HG03520 (cell line): ENCODE data around the gene NAGA.

Source experiments
- ATAC-seq: cut with Tn5 transposase; IDR thresholded peaks from one replicate; pipeline ENCODE4 v1.9.1; 2021; ENCODE audit warnings: mild to moderate bottlenecking, moderate library complexity; ENCODE audit not compliant: unreplicated experiment

Gene NAGA

DNA sequence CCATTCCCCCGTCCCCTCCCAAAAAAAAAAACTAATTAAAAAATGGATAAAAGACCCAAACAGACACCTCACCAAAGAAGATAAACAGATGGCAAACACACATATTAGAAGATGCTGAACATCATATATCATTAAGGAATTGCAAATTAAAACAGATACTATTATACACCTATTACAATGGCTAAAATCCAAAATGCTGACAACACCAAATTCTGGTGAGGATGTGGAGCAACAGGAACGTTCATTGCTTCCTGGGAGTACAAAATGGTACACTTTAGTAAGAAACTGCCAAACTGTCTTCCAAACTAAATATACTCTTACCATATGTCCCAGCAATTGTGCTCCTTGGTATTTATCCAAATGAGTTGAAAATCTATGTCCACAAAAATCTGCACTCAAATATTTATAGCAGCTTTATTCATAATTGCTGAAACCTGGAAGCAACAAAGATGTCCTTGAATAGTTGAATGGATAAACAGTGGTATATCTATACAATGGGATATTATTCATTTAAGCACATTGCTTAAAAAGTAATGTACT is 19.9 kb downstream of the NAGA start:
- ATAC-seq = no peak

DNA sequence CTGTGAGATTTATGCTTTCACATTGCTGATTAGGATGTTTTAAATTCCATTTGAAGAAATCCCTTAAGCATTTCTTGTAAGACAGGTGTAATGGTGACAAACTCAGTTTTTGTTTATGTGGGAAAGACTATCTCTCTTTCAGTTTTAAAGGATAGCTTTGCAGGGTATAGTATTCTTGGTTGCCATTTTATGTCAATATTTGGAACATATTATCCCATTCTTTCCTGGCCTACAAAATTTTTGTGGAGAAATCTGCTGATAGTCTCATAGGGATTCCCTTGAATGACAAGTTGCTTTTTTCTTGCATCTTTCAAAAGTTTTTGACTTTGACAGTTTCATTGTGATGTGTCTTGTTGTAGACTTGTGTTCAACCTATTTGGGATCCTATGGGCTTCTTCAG is 28.8 kb downstream of the NAGA start:
- ATAC-seq = no peak

DNA sequence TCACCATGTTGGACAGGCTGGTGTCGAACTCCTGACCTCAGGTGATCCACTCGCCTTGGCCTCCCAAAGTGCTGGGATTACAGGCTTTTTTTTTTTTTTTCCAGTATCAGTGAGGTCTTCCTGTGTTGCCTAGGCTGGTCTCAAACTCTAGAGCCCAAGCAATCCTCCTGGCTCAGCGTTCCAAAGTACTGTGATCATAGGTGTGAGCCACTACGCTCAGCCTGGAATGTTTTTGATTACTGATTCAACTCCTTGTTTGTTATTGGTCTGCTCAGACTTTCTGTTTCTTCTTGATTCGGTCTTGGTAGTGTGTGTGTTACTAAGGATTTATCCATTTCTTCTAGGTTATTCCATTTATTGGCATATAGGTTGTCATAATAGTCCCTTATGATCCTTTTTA is 31.3 kb downstream of the NAGA start:
- no peak for ATAC-seq

DNA sequence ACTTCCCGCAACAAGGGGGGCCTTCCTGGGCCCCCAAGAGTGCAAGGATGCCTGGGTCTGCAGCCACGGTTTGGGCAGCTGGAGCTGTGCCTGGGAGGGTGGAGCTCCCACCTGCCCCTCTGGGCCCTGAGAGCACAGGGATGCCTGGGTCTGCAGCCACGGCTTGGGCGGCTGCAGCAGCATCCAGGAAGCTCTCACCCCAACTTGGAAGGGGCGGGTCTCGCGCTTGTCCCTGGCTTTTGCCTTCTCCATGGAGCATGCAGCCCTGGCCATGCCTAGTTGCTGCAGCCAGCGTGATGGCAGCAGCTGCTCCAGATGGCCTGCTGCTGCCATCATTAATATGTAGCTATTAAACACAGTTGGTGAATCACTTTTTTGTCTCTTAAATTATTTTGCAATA is 35.4 kb downstream of the NAGA start:
- ATAC-seq = no peak

DNA sequence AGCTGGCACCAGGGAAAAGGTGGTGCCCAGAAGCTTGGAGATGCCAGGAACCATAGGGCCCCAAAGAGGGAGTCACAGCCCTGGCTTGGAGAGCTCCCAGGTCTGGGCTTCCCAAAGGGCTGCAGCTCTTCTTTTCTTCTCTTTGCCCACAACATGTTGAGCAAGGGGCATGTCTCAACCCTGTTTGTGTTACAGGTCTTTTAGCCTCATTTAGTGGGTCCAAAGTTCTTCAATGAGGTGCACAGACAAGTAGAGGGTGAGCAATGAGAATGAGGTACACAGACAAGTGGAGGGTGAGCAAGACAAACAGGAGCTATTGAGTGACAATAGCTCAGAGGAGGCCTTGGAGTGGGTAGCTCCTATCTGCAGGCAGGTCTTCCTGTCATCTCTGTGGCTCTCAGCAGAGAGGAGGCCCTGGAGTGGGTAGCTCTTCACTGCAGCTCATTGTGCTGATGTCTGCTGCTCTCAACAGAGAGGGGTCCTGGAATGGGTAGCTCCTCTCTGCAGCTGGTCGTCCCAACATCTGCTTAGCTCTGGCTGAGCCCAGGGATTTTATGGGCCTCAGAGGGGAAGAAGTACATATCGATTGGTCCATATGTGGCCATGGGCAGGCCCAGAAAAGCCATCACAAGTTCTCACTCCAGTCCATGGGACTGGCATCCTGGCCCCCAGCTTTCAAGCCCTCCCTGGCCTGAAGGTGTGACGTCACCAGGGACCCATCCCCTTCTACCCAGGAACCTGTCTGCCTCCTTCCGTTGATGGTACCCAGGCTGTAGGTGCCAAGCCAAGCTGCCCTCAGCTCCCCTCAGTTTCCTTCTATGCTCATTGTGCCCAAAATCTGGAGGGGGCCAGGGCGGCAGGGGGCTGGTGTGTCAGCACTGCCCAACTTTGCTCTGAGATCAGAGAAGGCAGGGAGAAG is 37.1 kb downstream of the NAGA start:
- ATAC-seq = no peak

DNA sequence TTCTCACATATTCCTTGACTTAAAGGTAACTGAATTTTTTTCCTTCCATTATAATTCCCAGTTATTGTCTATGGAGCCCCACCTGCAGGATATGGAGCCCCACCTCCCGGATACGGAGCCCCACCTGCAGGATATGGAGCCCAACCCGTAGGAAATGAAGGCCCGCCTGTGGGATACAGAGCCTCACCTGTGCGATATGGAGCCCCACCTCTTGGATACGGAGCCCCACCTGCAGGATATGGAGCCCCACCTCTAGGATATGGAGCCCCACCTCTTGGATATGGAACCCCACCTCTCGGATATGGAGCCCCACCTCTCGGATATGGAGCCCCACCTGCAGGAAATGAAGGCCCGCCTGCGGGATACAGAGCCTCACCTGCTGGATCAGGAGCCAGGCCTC is 43.9 kb downstream of the NAGA start:
- no peak for ATAC-seq

DNA sequence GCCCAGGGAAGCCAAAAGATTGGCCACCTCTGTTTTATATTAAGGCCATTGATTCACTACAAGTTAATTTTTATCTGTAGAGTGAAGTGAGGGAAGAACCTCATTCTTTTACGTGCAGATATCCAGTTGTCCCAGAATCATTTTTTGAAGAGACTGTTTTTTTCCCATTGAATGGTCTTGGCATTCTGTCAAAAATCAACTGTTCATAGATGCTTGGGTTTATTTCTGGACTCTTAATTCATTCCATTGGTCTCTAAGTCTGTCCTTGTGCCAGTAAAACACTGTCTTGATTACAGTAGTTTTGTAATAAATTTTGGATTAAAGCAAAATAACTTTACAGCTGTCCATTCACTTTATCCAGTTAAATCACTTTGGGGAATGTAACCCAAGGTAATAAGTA is 45.2 kb downstream of the NAGA start:
- no peak for ATAC-seq

DNA sequence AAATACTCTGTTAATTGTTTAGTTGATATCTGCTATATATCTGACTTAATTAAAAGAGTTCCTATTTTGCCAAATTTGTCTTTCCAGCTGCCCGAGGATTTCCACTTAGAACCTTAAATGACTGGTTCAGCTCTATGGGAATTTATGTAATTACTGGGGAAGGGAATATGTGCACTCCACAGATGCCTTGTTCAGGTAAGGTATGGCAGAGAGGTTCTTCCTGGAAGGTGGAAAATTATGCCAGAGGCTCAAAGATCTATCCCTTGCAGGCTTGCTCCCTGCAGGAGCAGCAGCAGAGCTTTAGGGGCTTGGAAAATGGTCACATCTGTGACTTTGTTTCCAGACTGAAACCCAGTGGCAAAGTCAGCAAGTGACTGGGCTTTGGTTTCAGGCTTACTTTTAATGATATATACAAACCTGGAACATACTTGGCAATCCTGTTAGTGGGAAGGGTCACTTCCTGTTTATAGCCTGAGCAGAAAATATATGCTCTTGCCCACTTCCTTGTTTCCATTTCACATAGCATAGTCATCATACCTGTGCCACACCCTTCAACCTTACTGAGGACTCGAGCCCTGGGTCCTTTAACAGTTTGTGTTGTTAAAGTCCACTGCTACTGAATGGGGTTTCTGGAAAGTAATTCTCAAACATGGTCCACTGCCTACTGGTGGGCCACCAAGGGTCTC is 48.3 kb downstream of the NAGA start:
- no peak for ATAC-seq

DNA sequence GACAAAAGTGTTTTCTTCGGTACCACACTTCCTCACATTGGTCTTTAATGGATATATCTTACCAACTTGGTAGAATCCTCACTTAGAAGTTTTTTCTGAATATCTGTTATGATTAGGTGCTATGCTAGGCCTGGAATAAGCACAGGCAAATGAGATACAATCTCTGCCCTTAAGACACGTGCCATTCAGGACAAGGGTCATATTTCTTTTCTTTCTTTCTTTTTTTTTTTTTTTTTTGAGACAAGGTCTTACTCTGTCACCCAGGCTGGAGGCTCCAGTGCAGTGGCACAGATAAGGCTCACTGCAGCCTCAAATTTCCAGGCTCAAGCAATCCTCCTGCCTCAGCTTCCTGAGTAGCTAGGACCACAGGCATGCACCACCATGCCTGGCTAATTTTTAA is 49.0 kb downstream of the NAGA start:
- ATAC-seq = no peak

DNA sequence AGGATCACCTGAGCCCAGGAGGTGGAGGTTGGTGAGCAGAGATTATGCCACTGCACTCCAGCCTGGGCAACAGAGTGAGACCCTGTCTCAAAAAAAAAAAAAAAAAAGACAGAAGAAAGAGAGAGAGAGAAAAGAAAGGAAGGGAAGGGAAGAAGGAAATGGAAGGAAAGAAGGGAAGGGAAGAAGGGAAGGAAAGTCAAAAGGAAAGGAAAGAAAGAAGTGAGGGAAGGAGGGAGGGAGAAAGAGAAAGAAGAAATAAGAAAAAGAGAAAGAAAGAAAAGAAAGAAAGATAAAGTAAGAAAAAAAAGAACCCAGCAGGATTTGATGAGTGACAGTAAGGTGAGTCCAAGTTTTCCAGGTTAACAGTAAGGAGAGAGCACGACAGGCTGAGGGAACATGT is 52.4 kb downstream of the NAGA start:
- ATAC-seq = no peak

DNA sequence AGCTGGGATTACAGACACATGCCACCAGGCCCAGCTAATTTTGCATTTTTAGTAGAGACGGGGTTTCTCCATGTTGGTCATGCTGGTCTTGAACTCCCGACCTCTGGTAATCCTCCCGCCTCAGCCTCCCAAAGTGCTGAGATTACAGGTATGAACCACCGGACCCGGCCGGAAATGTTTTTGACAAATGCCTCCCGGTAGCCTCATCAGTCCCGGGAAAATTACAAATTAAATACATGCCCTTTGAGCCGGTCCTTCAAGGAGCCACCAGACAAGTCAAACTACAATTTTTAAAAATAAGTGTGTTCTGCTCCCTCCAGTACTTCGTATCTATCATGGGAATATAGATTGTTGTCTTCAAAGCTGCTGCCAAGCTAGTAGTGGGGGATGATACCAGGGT is 54.5 kb downstream of the NAGA start:
- ATAC-seq = no peak

DNA sequence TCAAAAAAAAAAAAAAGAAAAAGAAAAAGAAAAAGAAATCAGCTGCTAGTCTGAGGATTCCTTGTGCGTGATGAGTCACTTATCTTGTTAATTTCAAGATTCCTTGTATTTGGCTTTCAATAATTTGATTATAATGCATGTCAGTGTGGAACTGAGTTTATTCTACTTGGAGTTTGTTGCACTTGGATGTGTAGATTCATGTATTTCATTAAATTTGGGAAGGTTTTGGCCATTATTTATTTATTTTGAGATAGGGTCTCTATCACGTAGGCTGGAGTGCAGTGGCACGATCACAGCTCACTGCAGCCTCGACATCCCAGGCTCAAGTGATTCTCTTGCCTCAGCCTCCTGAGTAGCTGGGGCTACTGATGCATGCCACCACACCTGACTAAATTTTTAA is 57.2 kb downstream of the NAGA start:
- no peak for ATAC-seq

DNA sequence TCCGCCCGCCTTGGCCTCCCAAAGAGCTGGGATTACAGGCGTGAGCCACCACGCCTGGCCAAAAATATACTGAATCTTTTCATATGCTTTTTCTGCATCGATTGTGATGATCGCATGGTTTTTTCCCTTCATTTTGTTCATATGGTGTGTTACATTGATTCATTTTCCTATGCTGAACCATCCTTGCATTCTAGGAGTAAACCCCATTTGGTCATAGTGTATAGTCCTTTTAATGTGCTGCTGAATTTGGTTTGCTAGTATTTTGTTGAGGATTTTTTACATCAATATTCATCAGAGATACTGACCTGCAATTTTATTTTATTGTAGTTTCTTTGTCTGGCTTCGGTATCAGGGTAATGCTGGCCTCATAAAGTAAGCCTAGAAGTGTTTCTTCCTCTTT is 59.8 kb downstream of the NAGA start:
- ATAC-seq = no peak
